ENCODE results near the gene NRXN3.

Gene NRXN3

GRCh38 chr14:79468486-79468885 lies 1298.3 kb downstream of the NRXN3 start:
- H3K36me3 ChIP-seq (ENCODE audit: low read length): no peaks in the 10 kb centered on the region
- H3K9me3 ChIP-seq (ENCODE audit: insufficient read depth, low read length): no peaks in the 10 kb centered on the region
- H3F3A ChIP-seq (ENCODE audit: insufficient read depth): no peaks in the 10 kb centered on the region
- H3K9ac ChIP-seq (ENCODE audit: low read length): no peak overlapping the region
- no peaks in the 10 kb centered on the region for H3K9me2 ChIP-seq (replicated peaks; ENCODE audit: insufficient read depth, low read length)
- no peak overlapping the region for H3K4me3 ChIP-seq (ENCODE audit: insufficient read depth, low read length, poor library complexity, severe bottlenecking)
- TF ChIP-seq EZH2phosphoT487 (conservative IDR thresholded peaks at IDR 0.05; ENCODE audit: low read length): no peak
- no peak overlapping the region for H3K27ac ChIP-seq (ENCODE audit: low read depth, low read length)
- H2AFZ ChIP-seq (ENCODE audit: low read depth, low read length, severe bottlenecking): no peak overlapping the region
- H4K20me1 ChIP-seq (ENCODE audit: low read depth, low read length): no peaks in the 10 kb centered on the region
- no peak overlapping the region for H3K4me2 ChIP-seq (ENCODE audit: low read depth, low read length, poor library complexity, severe bottlenecking)
- H3K27me3 ChIP-seq (ENCODE audit: low read length): no peaks in the 10 kb centered on the region
- H3K79me2 ChIP-seq (ENCODE audit: insufficient read depth, low read length): no peaks in the 10 kb centered on the region

- Histone ChIP-seq H3K9me2 (replicated peaks; ENCODE audit: insufficient read depth, low read length) (no peaks in the 10 kb centered on the region), H3K9me3 (ENCODE audit: insufficient read depth, low read length) (no peaks in the 10 kb centered on the region)
- TF ChIP-seq CTCF (IDR thresholded peaks at IDR 0.05; ENCODE audit: insufficient read depth, low read length, poor library complexity, severe bottlenecking): no peak
- TF ChIP-seq EZH2phosphoT487 (conservative IDR thresholded peaks at IDR 0.05; ENCODE audit: low read length): no peak
These were observed 1303.5 kb downstream of the NRXN3 start for GRCh38 chr14:79473651-79474050.

GRCh38 chr14:79475887-79476532 lies 1305.8 kb downstream of the NRXN3 start:
- no peak overlapping the region for H3K4me2 ChIP-seq (ENCODE audit: low read depth, low read length, poor library complexity, severe bottlenecking)
- no peaks in the 10 kb centered on the region for H3K9me2 ChIP-seq (replicated peaks; ENCODE audit: insufficient read depth, low read length)
- H2AFZ ChIP-seq (ENCODE audit: low read depth, low read length, severe bottlenecking): no peak overlapping the region
- H3K27me3 ChIP-seq (ENCODE audit: low read length): no peaks in the 10 kb centered on the region
- no peaks in the 10 kb centered on the region for H3K36me3 ChIP-seq (ENCODE audit: low read length)
- H3K4me3 ChIP-seq (ENCODE audit: insufficient read depth, low read length, poor library complexity, severe bottlenecking): no peak overlapping the region
- H3K79me2 ChIP-seq (ENCODE audit: insufficient read depth, low read length): no peaks in the 10 kb centered on the region
- TF ChIP-seq EZH2phosphoT487 (conservative IDR thresholded peaks at IDR 0.05; ENCODE audit: low read length) (no peak), CTCF (IDR thresholded peaks at IDR 0.05; ENCODE audit: insufficient read depth, low read length, poor library complexity, severe bottlenecking) (no peak)
- H4K20me1 ChIP-seq (ENCODE audit: low read depth, low read length): no peaks in the 10 kb centered on the region
- no peak overlapping the region for H3K9ac ChIP-seq (ENCODE audit: low read length)
- H3K9me3 ChIP-seq (ENCODE audit: insufficient read depth, low read length): no peaks in the 10 kb centered on the region
- no peak overlapping the region for H3K27ac ChIP-seq (ENCODE audit: low read depth, low read length)
- H3F3A ChIP-seq (ENCODE audit: insufficient read depth): no peaks in the 10 kb centered on the region

More at GRCh38 chr14:79473651-79474050, 1303.5 kb downstream of the NRXN3 start:
- Histone ChIP-seq H4K20me1 (ENCODE audit: low read depth, low read length) (no peaks in the 10 kb centered on the region), H3F3A (ENCODE audit: insufficient read depth) (no peaks in the 10 kb centered on the region), H3K27me3 (ENCODE audit: low read length) (no peaks in the 10 kb centered on the region), H3K4me2 (ENCODE audit: low read depth, low read length, poor library complexity, severe bottlenecking) (no peak overlapping the region), H3K79me2 (ENCODE audit: insufficient read depth, low read length) (no peaks in the 10 kb centered on the region), H3K4me3 (ENCODE audit: insufficient read depth, low read length, poor library complexity, severe bottlenecking) (no peak overlapping the region), H2AFZ (ENCODE audit: low read depth, low read length, severe bottlenecking) (no peak overlapping the region), H3K9ac (ENCODE audit: low read length) (no peak overlapping the region), H3K36me3 (ENCODE audit: low read length) (no peaks in the 10 kb centered on the region), H3K27ac (ENCODE audit: low read depth, low read length) (no peak overlapping the region)

GRCh38 chr14:79476552-79476951 lies 1306.4 kb downstream of the NRXN3 start:
- Histone ChIP-seq H3K4me2 (ENCODE audit: low read depth, low read length, poor library complexity, severe bottlenecking) (no peak overlapping the region), H3K27ac (ENCODE audit: low read depth, low read length) (no peak overlapping the region), H3K9me3 (ENCODE audit: insufficient read depth, low read length) (no peaks in the 10 kb centered on the region), H3K9me2 (replicated peaks; ENCODE audit: insufficient read depth, low read length) (no peaks in the 10 kb centered on the region), H3F3A (ENCODE audit: insufficient read depth) (no peaks in the 10 kb centered on the region), H4K20me1 (ENCODE audit: low read depth, low read length) (no peaks in the 10 kb centered on the region), H3K79me2 (ENCODE audit: insufficient read depth, low read length) (no peaks in the 10 kb centered on the region), H2AFZ (ENCODE audit: low read depth, low read length, severe bottlenecking) (no peak overlapping the region), H3K36me3 (ENCODE audit: low read length) (no peaks in the 10 kb centered on the region), H3K9ac (ENCODE audit: low read length) (no peak overlapping the region), H3K27me3 (ENCODE audit: low read length) (no peaks in the 10 kb centered on the region), H3K4me3 (ENCODE audit: insufficient read depth, low read length, poor library complexity, severe bottlenecking) (no peak overlapping the region)
- TF ChIP-seq CTCF (IDR thresholded peaks at IDR 0.05; ENCODE audit: insufficient read depth, low read length, poor library complexity, severe bottlenecking) (no peak), EZH2phosphoT487 (conservative IDR thresholded peaks at IDR 0.05; ENCODE audit: low read length) (no peak)
